A673 (cell line): Measurements from ENCODE around the gene TM2D3. TPM values are rescaled to one million over a fixed set of nuclear protein-coding genes. Genes with fewer than 3 reads are reported as not detected.

Experiments
- BruUV-seq: library from RNA; stranded (reverse); fragments of 400-500 nt; replicated peaks from 2 replicates; lab custom pipeline; 2021; lab: Mats Ljungman, UMichigan
- CTCF ChIA-PET: fragments of 300-600 bp; sonication (Branson Sonifier 250); formaldehyde crosslinking; loops from one replicate; lab custom pipeline; 2022; ENCODE audit warnings: antibody characterized with exemption; lab: Charles Lee
- POLR2A ChIA-PET: fragments of 300-600 bp; sonication (Branson Sonifier 250); formaldehyde crosslinking; loops from one replicate; lab custom pipeline; 2022; ENCODE audit warnings: antibody characterized with exemption; ENCODE audit not compliant: low non-redundant PET; lab: Charles Lee
- DNase-seq: peaks from one replicate; pipeline ENCODE4 v3.0.0-alpha.2; 2015; ENCODE audit warnings: low spot score
- H3K27ac ChIP-seq: fragments of 200-600 bp; sonication (generic); 2 replicates; pipeline ENCODE4 v1.5.1; 2016; ENCODE audit warnings: mixed run types, low read depth, mild to moderate bottlenecking, mixed read lengths, antibody characterized with exemption, low read length; ENCODE audit not compliant: poor library complexity, severe bottlenecking
- H3K27me3 ChIP-seq: fragments of 200-600 bp; sonication (generic); replicated peaks from 2 replicates; pipeline ENCODE4 v1.6.1; 2017; ENCODE audit warnings: mixed run types, low read depth, mild to moderate bottlenecking, mixed read lengths, antibody characterized with exemption, low read length; ENCODE audit not compliant: insufficient read depth, poor library complexity
- H3K36me3 ChIP-seq: fragments of 200-600 bp; sonication (generic); 2 replicates; pipeline ENCODE4 v1.6.1; 2016; ENCODE audit warnings: mixed run types, mild to moderate bottlenecking, mixed read lengths, antibody characterized with exemption, low read length; ENCODE audit not compliant: insufficient read depth, poor library complexity, severe bottlenecking
- H3K4me1 ChIP-seq: fragments of 200-600 bp; sonication (generic); 2 replicates; pipeline ENCODE4 v1.6.1; 2017; ENCODE audit warnings: mixed run types, mild to moderate bottlenecking, mixed read lengths, antibody characterized with exemption, low read length; ENCODE audit not compliant: insufficient read depth, poor library complexity, severe bottlenecking
- H3K4me3 ChIP-seq: fragments of 200-600 bp; sonication (generic); 2 replicates; pipeline ENCODE4 v1.5.1; 2016; ENCODE audit warnings: low read depth, mixed run types, mild to moderate bottlenecking, mixed read lengths, low read length; ENCODE audit not compliant: poor library complexity, severe bottlenecking
- H3K9me3 ChIP-seq: fragments of 200-600 bp; sonication (generic); 2 replicates; pipeline ENCODE4 v1.6.1; 2016; ENCODE audit warnings: mixed run types, low read depth, mild to moderate bottlenecking, mixed read lengths, antibody characterized with exemption, low read length; ENCODE audit not compliant: poor library complexity, severe bottlenecking
- CTCF ChIP-seq: fragments of 300-800, 200-600 bp; sonication (generic); conservative IDR thresholded peaks from 2 replicates; pipeline ENCODE4 v1.5.1; 2017; ENCODE audit warnings: low read depth, mild to moderate bottlenecking, antibody characterized with exemption, low read length, moderate library complexity, mixed read lengths
- EZH2 ChIP-seq: fragments of 200-600 bp; sonication (generic); IDR thresholded peaks from 2 replicates; pipeline ENCODE4 v1.6.1; 2017; ENCODE audit warnings: borderline replicate concordance, low read depth, mild to moderate bottlenecking, mixed read lengths, antibody characterized with exemption, low read length; ENCODE audit not compliant: poor library complexity, severe bottlenecking
- intact Hi-C: fragments of 100-400 bp; cut with micrococcal nuclease; formaldehyde crosslinking; loops from one replicate; pipeline ENCODE4 v1.10.0; 2022; ENCODE audit not compliant: unreplicated experiment
- total RNA-seq: library from RNA; stranded (reverse); gene quantifications from 2 replicates; pipeline ENCODE4 v1.2.3, GENCODE V29; 2021

Gene TM2D3
- total RNA-seq, 1 experiment from 2014 or later, result 49.4 TPM

- no peak for DNase-seq
- Histone ChIP-seq H3K27ac (no peak overlapping the region), H3K4me3 (no peak overlapping the region), H3K27me3 (no peaks in the 10 kb centered on the region), H3K9me3 (peaks cover 5% of the 10 kb centered on the region), H3K36me3 (no peaks in the 10 kb centered on the region), H3K4me1 (no peaks in the 10 kb centered on the region)
- intact Hi-C loops, result no loop called here
- CTCF ChIA-PET, result no interaction called here
- POLR2A ChIA-PET, result no interaction called here
- no TSS peak for BruUV-seq
- no peak for TF ChIP-seq EZH2
- no peak for TF ChIP-seq CTCF
Observed at GRCh38 chr15:101621961-101622360, 30.2 kb downstream of the TM2D3 start.

GRCh38 chr15:101620671-101621070 lies 31.5 kb downstream of the TM2D3 start:
- Histone ChIP-seq H3K4me1 (peaks cover 9% of the 10 kb centered on the region), H3K27me3 (no peaks in the 10 kb centered on the region), H3K4me3 (no peak overlapping the region), H3K9me3 (peaks cover 5% of the 10 kb centered on the region), H3K36me3 (no peaks in the 10 kb centered on the region), H3K27ac (no peak overlapping the region)
- no peak for TF ChIP-seq EZH2
- TF ChIP-seq CTCF, result no peak
- POLR2A ChIA-PET, result no interaction called here
- no TSS peak for BruUV-seq
- CTCF ChIA-PET, result no interaction called here
- intact Hi-C loops, result no loop called here
- DNase-seq, result no peak

GRCh38 chr15:101619615-101619865 lies 32.6 kb downstream of the TM2D3 start:
- no peak overlapping the region for H3K4me3 ChIP-seq
- ChIA-PET CTCF (no interaction called here), POLR2A (no interaction called here)

More at GRCh38 chr15:101619615-101619865, 32.6 kb downstream of the TM2D3 start:
- no peak overlapping the region for H3K27ac ChIP-seq
- no peaks in the 10 kb centered on the region for H3K27me3 ChIP-seq
- no TSS peak for BruUV-seq
- H3K4me1 ChIP-seq, result peaks cover 9% of the 10 kb centered on the region
- no peak for DNase-seq
- no peak for TF ChIP-seq EZH2
- TF ChIP-seq CTCF, result no peak
- H3K36me3 ChIP-seq, result no peaks in the 10 kb centered on the region
- intact Hi-C loops, result no loop called here
- peaks cover 5% of the 10 kb centered on the region for H3K9me3 ChIP-seq
